ENCODE data around the gene ENO3.

GRCh38 chr17:4998732-4999429 is 48.0 kb downstream of the ENO3 start:
- no peak for TF ChIP-seq CTCF (IDR thresholded peaks at IDR 0.05)
- TF ChIP-seq POLR2A (IDR thresholded peaks at IDR 0.05): no peak
